Activated gamma-delta T cell (primary cell): ENCODE results near the gene CTSF.
"Not testable (repeated sequence)": the region's sequence is repeated elsewhere in the genome, so short reads cannot be mapped to it uniquely, and the experiment has no call there.

Experiments used
- DNase-seq: peaks from one replicate; lab custom pipeline; 2025; lab: John Stamatoyannopoulos, UW

Gene CTSF

DNA sequence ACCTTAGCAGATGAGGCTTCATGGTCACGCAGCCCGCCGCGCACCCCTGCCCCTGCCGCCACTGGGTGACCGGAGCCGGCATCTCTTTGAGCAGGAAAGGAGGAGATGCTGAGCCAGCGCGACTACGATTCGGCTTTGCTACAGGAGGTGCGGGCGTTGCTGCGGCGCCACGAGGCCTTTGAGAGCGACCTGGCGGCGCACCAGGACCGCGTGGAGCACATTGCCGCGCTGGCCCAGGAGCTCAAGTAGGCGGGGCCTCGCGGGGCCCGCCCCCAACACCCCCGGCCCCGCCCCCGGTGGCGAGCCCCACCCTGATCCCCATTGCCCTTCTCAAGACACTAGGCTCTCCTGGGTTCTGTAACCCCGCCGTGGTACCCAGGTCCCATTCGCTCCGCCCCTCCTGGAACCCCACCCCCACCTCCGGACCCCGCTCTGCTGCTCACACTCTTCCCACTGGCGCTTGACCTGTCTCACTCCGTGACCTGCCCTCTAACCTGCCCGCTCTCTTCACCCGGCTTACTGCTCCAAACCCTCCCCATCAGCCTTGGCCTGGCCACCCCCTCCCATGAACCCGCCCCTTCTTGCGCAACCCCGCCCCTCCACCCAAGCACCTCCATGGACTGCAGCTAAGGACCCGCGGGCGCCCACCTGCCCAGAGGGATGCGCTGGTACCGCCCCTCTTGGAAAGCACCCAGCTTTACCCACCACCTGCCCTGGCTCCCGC is 9.1 kb downstream of the CTSF start:
- no peak for DNase-seq

DNA sequence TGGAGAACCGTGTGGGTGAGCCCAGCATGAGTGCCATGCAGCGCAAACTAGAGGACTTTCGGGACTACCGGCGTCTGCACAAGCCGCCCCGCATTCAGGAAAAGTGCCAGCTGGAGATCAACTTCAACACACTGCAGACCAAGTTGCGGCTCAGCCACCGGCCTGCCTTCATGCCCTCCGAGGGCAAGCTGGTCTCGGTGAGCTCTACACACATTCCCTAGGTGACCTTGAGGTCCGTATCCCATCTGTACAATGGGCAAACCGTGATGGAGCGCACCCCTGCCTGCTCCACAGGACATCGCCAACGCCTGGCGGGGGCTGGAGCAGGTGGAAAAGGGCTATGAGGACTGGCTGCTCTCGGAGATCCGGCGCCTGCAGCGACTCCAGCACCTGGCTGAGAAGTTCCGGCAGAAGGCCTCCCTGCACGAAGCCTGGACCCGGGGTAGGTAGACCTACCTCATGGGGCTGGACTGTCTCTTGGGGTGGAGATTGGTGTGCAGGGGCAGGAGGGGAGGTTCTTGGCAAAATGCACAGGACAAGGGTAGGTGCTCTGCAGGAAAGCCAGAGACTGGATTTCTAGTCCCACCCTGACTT is 10.6 kb downstream of the CTSF start:
- no peak for DNase-seq

DNA sequence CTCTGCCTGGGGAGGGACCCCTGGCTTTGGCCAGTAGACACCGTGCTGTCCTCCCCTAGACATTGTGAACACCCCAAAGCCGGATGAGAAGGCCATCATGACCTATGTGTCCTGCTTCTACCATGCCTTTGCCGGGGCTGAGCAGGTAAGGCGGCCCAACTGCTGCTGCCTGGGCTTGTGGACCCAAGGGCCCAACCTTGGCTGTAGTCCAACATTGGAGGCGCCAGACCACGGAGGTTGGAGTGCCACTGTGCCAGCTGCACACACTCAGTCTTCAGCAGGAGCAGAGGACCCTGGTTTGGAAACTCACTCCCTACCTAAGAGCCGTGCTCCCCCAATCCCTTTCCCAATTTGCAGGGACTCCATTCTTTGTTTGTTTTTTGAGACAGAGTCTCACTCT is 12.3 kb downstream of the CTSF start:
- no peak for DNase-seq

- no peak for DNase-seq
These were observed 13.0 kb downstream of the CTSF start for GRCh38 chr11:66555416-66555815.

DNA sequence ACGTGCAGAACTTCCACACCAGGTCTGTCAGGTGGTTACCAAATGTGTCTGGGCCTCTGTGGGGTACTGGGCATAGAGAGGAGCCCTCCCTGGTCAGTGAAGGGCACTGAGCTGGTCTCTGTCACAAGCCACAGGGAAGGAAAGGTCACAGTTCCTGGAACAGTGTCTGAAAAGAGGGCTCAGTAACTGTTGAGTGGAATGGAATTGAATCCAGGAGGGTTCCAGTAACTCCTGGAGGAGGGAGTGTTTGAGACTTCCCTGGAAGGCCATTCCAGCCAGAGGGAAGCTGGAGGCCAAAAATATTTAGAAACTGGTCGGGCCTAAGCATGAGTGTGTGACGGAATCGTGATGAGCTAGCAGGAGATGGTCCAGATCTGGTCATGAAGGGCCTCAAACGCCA is 13.8 kb downstream of the CTSF start:
- DNase-seq = no peak

DNA sequence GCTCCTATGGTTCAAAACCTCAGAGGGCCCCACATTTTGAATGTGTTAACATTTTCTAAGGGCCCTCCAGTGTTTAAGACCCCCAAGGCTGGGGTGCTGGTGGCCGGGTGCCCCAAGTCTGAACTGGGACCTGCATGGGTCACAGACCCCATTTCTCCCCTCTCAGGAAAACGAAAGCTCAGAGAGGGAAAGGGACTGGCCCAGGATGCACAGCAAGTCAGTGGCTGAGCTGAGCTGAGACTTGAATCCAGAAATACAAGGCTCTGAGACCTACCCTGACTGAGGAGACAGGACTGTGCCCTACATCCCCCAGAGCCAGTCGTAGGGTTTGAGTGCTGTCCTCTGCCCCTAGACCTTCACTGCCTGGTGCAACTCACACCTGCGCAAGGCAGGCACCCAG is 17.5 kb downstream of the CTSF start:
- DNase-seq = no peak

DNA sequence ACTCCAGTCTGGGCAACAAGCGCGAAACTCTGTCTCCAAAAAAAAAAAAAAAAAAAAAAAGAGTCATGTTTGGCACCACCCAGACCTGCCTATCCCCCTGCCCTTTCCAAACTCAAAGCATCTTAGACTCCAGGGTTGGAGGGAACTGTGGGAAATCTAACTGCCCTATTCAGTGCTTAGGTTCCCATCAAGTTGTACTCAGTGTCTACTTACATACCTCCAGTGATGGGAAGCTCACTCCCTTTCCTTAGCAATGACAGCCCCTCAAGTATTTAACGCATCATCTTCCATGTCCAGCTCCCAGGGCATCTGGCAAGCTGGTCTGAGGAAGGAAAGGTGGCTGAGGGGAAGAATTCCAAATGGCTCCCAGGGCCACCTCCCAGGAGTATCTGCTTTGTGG is 18.7 kb downstream of the CTSF start:
- no peak for DNase-seq

GRCh38 chr11:66548774-66549630 is 19.4 kb downstream of the CTSF start:
- DNase-seq = no peak

DNA sequence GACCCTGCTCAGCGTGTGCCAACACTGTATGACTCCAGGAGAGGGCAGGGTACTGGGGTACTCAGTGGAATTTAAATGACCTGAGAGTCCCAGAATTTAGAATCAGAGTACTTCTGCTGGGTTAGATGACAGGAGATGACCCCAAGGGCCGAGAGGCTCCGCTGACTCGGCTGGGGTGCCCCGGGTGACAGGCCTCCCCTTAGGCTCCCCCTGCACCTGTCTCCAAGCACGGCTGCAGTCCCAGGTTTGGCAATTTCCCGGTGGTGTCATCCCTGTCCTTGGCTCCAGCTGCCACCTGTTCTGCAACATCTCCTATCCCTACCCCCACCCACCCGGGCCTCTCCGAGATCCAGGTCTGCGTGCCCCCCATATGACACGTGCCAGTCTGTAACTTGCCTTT is 20.4 kb downstream of the CTSF start:
- no peak for DNase-seq

- DNase-seq = no peak
These were observed 20.8 kb downstream of the CTSF start for GRCh38 chr11:66547662-66548009.

DNA sequence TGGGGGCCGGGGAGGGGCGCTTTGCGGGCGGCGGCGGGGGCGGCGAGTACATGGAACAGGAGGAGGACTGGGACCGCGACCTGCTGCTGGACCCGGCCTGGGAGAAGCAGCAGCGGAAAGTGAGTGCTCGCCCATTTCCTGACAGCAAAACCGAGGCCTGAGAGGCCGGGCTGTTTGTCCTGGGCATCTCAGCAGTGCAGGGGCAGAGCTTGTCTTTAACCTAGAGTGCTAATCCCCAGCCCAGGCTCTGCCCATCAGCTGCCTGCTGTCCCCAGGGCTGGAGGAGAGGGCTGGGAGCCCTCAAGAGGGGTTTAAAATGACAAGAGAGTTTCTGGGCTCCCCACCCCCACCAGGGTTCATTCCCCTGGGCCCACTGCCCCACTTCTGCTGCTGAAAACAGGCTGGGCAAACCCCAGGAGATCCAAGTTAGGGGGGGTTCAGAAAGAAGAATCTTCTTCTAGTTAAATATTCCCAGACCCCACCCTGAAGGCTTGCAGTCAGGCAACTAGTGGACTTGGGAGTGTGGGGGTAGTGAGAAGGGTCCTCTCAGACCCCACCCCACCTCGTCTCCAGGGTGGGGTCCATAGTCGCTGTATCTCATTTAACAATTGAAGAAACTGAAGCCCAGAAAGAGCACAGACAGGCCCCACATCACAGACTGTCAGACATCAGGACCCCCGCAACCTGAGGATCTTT is 21.3 kb downstream of the CTSF start:
- no peak for DNase-seq

- DNase-seq = no peak
These were observed 21.9 kb downstream of the CTSF start, which contains the start of gene ACTN3 for GRCh38 chr11:66546368-66546965. Gene ACTN3 (plus strand): TSS chr11:66546903. CDS start chr11:66546938, 35 bp downstream.

DNA sequence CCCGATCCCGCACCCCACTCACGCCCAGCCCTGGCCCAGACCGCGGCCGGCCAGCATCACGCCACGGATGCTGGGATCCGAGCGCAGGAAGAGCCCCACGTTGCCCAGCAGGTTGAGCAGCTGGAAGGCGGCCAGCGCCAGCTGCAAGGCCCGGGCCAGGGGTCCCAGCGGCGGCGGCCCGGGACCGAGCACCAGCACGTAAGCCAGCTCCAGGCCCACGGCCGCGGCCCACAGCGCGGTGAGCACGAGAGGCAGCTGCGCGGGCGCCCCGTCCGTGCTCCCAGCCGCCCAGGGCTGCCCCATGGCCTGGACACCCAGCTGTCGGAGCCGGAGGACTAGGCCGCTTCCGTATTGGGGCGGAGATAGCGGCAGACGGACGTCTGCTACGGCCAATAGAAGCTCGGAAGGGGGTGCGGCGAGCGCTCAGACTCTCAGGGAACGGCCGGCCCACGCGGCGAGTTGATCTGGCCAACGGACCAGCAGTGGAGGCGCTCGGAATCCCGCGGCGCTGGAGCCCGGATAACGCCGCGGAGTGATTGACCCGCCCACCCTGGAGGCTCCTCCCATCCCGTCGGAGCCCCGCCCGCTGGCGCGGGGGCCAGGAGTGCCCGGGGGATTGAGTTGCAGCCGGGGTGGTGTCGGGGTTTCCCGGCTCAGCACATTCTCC is 22.6 kb downstream of the CTSF start, which contains the start of gene ZDHHC24:
Gene ZDHHC24 (minus strand): TSS at position 348 of the 667 bp plus-strand sequence. CDS start 45 bp downstream, at position 303.
- DNase-seq = peak; percentile 80

DNA sequence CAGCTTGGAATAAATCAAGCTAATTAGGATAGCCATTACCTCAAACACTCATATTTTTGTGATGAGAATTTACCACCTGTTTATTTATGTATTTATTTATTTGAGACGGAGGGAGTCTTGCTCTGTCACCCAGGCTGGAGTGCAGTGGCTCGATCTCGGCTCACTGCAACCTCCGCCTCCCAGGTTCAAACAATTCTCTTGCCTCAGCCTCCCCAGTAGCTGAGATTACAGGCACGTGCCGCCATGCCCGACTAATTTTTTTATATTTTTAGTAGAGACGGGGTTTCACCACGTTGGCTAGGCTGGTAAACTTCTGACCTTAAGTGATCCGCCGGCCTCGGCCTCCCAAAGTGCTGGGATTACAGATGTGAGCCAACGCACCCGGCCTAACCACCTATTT is 23.5 kb downstream of the CTSF start:
- not testable (repeated sequence) for DNase-seq

- DNase-seq = peak; percentile 50
These were observed 24.9 kb downstream of the CTSF start for GRCh38 chr11:66543263-66544107.

DNA sequence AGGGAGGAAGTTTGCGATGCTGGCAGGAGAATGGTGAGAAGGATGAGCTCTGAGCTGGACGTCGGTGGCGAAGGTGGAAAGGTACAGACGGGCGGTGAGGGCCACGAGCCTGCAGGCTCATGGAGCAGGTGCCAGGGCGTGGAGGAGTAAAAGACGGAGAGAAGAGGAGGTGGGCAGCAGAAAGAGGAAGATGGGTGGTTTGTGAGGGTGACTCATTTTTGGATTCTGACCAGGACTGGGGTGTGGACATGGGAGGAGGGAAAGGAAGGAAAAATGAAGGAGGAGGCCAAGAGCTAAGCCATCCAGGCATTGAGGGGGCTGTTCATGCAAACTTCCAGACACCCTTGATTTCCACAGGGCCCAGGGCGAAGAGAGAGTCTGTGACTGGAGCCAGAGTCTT is 26.0 kb downstream of the CTSF start:
- DNase-seq = no peak

- DNase-seq = no peak
These were observed 26.5 kb downstream of the CTSF start for GRCh38 chr11:66541892-66542291.

DNA sequence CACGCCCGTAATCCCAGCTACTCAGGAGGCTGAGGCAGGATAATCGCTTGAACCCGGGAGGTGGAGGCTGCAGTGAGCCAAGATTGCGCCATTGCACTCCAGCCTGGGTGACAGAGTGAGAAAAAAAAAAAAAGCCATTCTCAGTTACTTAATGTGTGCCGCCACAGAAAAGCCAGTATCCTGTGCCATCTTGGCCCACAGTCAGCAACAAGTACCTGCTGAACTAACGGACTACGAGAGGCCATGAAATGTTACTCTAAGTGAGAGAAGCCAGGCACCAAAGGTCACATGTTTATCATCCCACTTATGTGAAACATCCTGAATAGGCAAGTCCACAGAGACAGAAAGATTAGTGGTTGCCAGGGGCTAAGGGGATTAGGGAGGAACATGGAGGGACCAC is 27.8 kb downstream of the CTSF start:
- not testable (repeated sequence) for DNase-seq

GRCh38 chr11:66539870-66540213 is 28.6 kb downstream of the CTSF start:
- no peak for DNase-seq

- no peak for DNase-seq
These were observed 29.1 kb downstream of the CTSF start for GRCh38 chr11:66539170-66539869.
